Measurements from ENCODE around the gene UTS2B. TPM values are rescaled to one million over a fixed set of nuclear protein-coding genes. Genes with fewer than 3 reads are reported as not detected.

The UTS2B gene
- total and polyA plus RNA-seq, 9 of the 15 experiments (the other 6 are each of a cell fraction or from before 2014, with no cell fraction given): 0.06 TPM; not detected in 8

DNA sequence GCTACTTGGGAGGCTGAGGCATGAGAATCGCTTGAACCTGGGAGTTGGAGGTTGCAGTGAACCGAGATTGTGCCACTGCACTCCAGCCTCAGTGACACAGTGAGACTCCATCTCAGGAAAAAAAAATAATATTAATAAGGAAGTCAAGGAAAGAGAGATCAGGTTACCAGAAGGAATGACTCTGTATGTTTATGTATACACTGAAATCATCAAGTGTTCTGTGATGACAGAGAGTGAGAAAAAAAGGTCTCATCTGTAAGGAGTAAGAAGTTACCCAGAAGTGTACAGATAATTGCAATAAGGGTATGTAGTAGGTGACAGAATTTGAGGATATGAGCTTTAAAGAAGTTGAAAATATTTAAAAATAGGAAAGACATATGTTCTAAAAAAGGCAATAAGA is 5.4 kb downstream of the UTS2B start (continued):
- TF ChIP-seq, protein P1, sequence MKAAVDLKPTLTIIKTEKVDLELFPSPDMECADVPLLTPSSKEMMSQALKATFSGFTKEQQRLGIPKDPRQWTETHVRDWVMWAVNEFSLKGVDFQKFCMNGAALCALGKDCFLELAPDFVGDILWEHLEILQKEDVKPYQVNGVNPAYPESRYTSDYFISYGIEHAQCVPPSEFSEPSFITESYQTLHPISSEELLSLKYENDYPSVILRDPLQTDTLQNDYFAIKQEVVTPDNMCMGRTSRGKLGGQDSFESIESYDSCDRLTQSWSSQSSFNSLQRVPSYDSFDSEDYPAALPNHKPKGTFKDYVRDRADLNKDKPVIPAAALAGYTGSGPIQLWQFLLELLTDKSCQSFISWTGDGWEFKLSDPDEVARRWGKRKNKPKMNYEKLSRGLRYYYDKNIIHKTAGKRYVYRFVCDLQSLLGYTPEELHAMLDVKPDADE (conservative IDR thresholded peaks at IDR 0.05; ENCODE audit: control insufficient read depth, low read depth, low read length): no peak

GRCh38 chr3:191321019-191321767 is 9.1 kb downstream of the UTS2B start:
- Histone ChIP-seq H3K9ac (ENCODE audit: insufficient read depth in 1 of 2, low read depth in 2 of 2, low read length in 2 of 2) (no peak overlapping the region), H3K27ac (ENCODE audit: extremely low read depth, low read depth, low read length) (no peak overlapping the region), H3K9me1 (ENCODE audit: control insufficient read depth, insufficient read depth, low read length) (no peaks in the 10 kb centered on the region), H3K9me3 (replicated peaks; ENCODE audit: control insufficient read depth, insufficient read depth, low read depth, low read length) (no peaks in the 10 kb centered on the region), H2AFZ (ENCODE audit: low read depth, low read length) (no peak overlapping the region), H3K79me2 (ENCODE audit: control insufficient read depth, insufficient read depth, low read length) (no peaks in the 10 kb centered on the region), H3K4me1 (replicated peaks in 1 of 2; ENCODE audit: control insufficient read depth in 2 of 2, insufficient read depth in 2 of 2, low read length in 2 of 2) (peaks cover 0 to 7% of the 10 kb centered on the region in 2 experiments; a peak in 2 of 5 replicates), H3K27me3 (ENCODE audit: control insufficient read depth in 2 of 2, insufficient read depth in 2 of 2, low read length in 2 of 2) (peaks cover 0 to 7% of the 10 kb centered on the region in 2 experiments; a peak in 2 of 5 replicates), H3K4me3 (no peak overlapping the region), H3K4me2 (ENCODE audit: insufficient read depth, low read length) (no peak overlapping the region), H3K36me3 (ENCODE audit: control insufficient read depth, insufficient read depth, low read length) (no peaks in the 10 kb centered on the region), H4K20me1 (replicated peaks; ENCODE audit: control insufficient read depth, insufficient read depth, low read length) (no peaks in the 10 kb centered on the region)
- no peak for DNase-seq (ENCODE audit: extremely low read depth in 1 of 4, low spot score in 3 of 4)
- intact Hi-C loops (cut with micrococcal nuclease): no loop called here
- 14% methylated on average over 4 of the region's 4 CpGs for WGBS (ENCODE audit: insufficient coverage, low coverage, missing lambda C conversion rate)
- ChIA-PET CTCF (ENCODE audit: low intra/inter-chr PET ratio) (no interaction called here), POLR2A (interaction anchor here (1.3 kb wide), 1 partner anchor 12 kb away, joined by 4 read pairs; no protein-coding TSS in a partner anchor)
- BruUV-seq (replicated peaks): no TSS peak
- no peak for FAIRE-seq
- in situ Hi-C loops (cut with MboI): no loop called here
- peak; percentile 70 for ATAC-seq
- no peak for TF ChIP-seq NFXL1 (CRISPR knock-in tag; IDR thresholded peaks at IDR 0.05)

Measured in K562 (cell line).